OCI-LY3 (cell line): ENCODE data around the gene TMC6.
A peak's percentile ranks its signal among the peaks of the same experiment; 100 is the strongest.

Experiments
- H2AFZ ChIP-seq: fragments of 200-600, 300-600 bp; shearing (Covaris generic); 2 replicates; pipeline ENCODE4 v1.6.0; 2014; ENCODE audit warnings: antibody characterized with exemption, low read depth, low read length
- H3K27ac ChIP-seq: fragments of 200-600, 300-600 bp; sonication (generic); 2 replicates; pipeline ENCODE4 v1.5.1; 2014; ENCODE audit warnings: mild to moderate bottlenecking, low read length, moderate library complexity, mixed read lengths
- H3K27me3 ChIP-seq: fragments of 200-600, 300-600 bp; sonication (generic); 2 replicates; pipeline ENCODE4 v1.6.1; 2014; ENCODE audit warnings: low read depth, low read length, mixed read lengths
- H3K36me3 ChIP-seq: fragments of 200-600, 300-600 bp; sonication (generic); replicated peaks from 2 replicates; pipeline ENCODE3; 2014; ENCODE audit warnings: low read depth, low read length, mixed read lengths
- H3K4me1 ChIP-seq: fragments of 300-600, 200-600 bp; sonication (generic); 2 replicates; pipeline ENCODE4 v1.6.1; 2014; ENCODE audit warnings: low read length, mixed read lengths
- H3K4me2 ChIP-seq: fragments of 200-600, 300-600 bp; sonication (generic); 2 replicates; pipeline ENCODE4 v1.6.1; 2014; ENCODE audit warnings: low read length, mixed read lengths
- H3K4me3 ChIP-seq: fragments of 300-600, 200-600 bp; sonication (generic); 2 replicates; pipeline ENCODE4 v1.5.1; 2014; ENCODE audit warnings: antibody characterized with exemption, mild to moderate bottlenecking, low read length, moderate library complexity
- H3K79me2 ChIP-seq: fragments of 300-600, 200-600 bp; shearing (Covaris generic); 2 replicates; pipeline ENCODE4 v1.6.1; 2014; ENCODE audit warnings: mild to moderate bottlenecking, low read length, mixed read lengths
- H3K9ac ChIP-seq: fragments of 300-600, 200-600 bp; shearing (Covaris generic); 2 replicates; pipeline ENCODE4 v1.6.0; 2014; ENCODE audit warnings: mild to moderate bottlenecking, low read length, moderate library complexity
- H3K9me3 ChIP-seq: fragments of 200-600, 300-600 bp; shearing (Covaris generic); 2 replicates; pipeline ENCODE4 v1.6.1; 2014; ENCODE audit warnings: low read length, mixed read lengths; ENCODE audit not compliant: insufficient read depth
- H4K20me1 ChIP-seq: fragments of 200-600, 300-600 bp; sonication (generic); 2 replicates; pipeline ENCODE4 v1.6.1; 2016; ENCODE audit warnings: low read length, mixed read lengths; ENCODE audit not compliant: insufficient read depth
- EZH2phosphoT487 ChIP-seq: fragments of 200-600 bp; shearing (Covaris generic); IDR thresholded peaks from 2 replicates; pipeline ENCODE4 v1.6.1; 2018; ENCODE audit warnings: antibody characterized with exemption, mixed run types, low read depth
- TF ChIP-seq, protein P1 (sequence below): fragments of 200-600, 300-600 bp; sonication (generic); IDR thresholded peaks from 2 replicates; pipeline ENCODE4 v1.5.1; 2014; ENCODE audit warnings: antibody characterized with exemption, low read length, low read depth

TMC6 gene

DNA sequence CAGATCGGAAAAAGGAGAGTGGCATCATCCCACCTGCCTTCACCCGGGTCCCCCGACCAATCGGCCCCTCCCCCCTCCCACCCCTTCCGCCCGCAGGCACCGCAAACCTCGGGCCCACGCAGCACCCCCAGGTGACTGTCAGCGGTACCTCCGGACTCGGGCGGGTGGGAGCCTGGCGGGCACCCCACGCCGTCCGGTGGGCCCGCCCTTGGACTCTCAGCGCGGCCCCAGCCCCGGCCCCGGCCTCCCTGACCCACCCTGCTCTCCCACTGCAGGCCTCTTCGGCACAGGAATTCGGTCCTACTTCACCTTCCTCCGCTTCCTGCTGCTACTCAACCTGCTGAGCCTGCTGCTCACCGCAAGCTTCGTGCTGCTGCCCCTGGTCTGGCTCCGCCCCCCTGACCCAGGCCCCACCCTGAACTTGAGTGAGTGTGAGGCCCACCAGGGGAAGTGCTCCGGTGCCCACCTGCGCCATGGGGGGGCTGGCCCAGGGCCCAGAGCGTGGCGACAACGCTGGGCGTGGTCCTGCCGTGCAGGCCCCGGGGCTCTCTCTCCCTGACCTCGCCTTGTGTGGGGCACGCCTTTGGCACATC lies 3.6 kb upstream of the TMC6 start:
- Histone ChIP-seq H3K36me3 (peaks cover 7% of the 10 kb centered on the region), H3K79me2 (peaks cover 19% of the 10 kb centered on the region), H3K9ac (peak overlapping the region; percentile 75), H4K20me1 (no peaks in the 10 kb centered on the region), H3K9me3 (no peaks in the 10 kb centered on the region), H3K4me2 (peak overlapping the region; percentile 96), H3K27ac (peak overlapping the region; percentile 39), H3K4me3 (peak overlapping the region; percentile 91), H2AFZ (no peak overlapping the region), H3K4me1 (peaks cover 61% of the 10 kb centered on the region), H3K27me3 (no peaks in the 10 kb centered on the region)
- TF ChIP-seq, protein P1, sequence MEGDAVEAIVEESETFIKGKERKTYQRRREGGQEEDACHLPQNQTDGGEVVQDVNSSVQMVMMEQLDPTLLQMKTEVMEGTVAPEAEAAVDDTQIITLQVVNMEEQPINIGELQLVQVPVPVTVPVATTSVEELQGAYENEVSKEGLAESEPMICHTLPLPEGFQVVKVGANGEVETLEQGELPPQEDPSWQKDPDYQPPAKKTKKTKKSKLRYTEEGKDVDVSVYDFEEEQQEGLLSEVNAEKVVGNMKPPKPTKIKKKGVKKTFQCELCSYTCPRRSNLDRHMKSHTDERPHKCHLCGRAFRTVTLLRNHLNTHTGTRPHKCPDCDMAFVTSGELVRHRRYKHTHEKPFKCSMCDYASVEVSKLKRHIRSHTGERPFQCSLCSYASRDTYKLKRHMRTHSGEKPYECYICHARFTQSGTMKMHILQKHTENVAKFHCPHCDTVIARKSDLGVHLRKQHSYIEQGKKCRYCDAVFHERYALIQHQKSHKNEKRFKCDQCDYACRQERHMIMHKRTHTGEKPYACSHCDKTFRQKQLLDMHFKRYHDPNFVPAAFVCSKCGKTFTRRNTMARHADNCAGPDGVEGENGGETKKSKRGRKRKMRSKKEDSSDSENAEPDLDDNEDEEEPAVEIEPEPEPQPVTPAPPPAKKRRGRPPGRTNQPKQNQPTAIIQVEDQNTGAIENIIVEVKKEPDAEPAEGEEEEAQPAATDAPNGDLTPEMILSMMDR = no peak
- TF ChIP-seq EZH2phosphoT487 = no peak

DNA sequence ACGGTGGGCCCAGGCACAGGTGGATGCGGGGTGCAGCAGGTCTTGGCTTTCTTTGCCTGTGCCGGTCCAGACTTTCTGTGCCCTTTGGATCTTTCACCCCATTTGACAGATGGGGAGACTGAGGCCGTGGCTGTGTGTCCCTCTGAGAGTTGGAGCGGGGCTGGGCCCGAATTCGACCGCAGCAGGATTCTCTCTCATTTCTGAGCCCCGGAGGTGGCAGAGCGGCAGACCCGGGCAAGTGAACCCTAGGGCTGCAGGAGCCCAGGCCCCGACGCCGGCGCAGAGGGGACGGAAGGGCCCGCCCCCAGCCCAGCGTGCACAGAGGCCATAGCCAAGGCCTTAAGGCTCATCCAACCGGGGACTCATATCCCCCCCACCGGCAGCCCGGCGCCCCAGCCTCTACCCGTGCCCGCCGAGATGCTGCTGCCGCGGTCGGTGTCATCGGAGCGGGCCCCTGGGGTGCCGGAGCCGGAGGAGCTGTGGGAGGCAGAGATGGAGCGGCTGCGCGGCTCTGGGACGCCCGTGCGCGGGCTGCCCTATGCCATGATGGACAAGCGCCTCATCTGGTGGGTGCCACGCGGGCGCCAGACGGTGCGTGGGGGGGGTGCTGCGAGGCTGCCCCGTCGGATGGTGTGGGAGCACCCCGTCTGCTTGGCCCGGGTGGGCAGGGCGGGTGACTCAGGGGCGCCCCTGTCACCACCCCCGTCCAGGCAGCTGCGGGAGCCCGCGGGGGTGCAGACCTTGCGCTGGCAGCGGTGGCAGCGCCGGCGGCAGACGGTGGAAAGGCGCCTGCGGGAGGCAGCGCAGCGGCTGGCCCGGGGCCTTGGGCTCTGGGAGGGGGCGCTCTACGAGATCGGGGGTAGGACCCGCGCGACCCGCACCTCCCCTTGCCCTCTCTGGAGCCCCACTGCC lies 2.9 kb upstream of the TMC6 start:
- H4K20me1 ChIP-seq = no peaks in the 10 kb centered on the region
- H3K4me1 ChIP-seq = peaks cover 63% of the 10 kb centered on the region

DNA sequence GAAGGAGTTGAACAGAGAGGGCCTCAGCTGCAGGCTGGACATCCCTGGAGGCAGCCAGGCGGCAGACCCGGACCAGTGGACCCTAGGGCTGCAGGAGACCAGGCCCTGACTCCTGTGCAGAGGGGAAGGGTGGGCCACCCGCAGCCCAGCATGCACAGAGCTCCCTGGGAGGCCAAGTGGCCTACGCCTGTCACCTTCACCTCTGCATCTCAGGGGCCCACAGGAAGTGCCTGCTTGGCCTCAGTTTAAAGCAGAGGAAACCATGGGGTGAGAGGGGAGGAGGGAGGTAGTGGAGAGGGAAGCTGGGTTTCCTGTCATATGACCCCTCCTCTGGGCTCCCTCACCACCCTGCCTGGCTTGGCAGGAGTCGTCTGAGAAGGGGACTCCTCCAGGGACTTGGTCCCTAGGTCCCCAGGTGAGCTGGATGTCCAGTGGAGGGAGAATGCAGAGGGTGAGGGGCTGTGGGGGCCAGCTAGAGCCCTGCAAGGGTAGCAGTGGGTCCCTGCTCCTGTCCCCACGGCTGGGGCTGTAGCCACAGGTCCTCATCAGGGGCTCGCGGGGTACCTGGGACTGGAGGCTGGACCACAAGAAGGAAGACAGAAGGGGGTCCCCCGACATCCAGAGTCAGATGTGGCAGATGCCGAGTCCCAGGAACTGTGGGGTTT lies 2.0 kb upstream of the TMC6 start, which contains the start of gene TMC8:
Gene TMC8, plus strand, starts transcription at position 335 of the 665 bp plus-strand sequence. CDS start 818 bp downstream, outside the sequence.
- Histone ChIP-seq H3K79me2 (peaks cover 34% of the 10 kb centered on the region), H4K20me1 (no peaks in the 10 kb centered on the region), H3K4me3 (peak within 1 kb of the TSS; percentile 91), H3K27me3 (no peaks in the 10 kb centered on the region), H3K4me1 (peaks cover 72% of the 10 kb centered on the region), H2AFZ (no peak within 1 kb of the TSS), H3K9ac (peak within 1 kb of the TSS; percentile 75), H3K27ac (peak within 1 kb of the TSS; percentile 69), H3K9me3 (no peaks in the 10 kb centered on the region), H3K4me2 (peak within 1 kb of the TSS; percentile 96), H3K36me3 (peaks cover 7% of the 10 kb centered on the region)
- no peak for TF ChIP-seq EZH2phosphoT487

More for the DNA sequence above, 2.9 kb upstream of the TMC6 start:
- Histone ChIP-seq H3K36me3 (peaks cover 7% of the 10 kb centered on the region), H3K9me3 (no peaks in the 10 kb centered on the region), H3K9ac (peak overlapping the region; percentile 75), H3K4me3 (peak overlapping the region; percentile 91), H2AFZ (no peak overlapping the region), H3K27me3 (no peaks in the 10 kb centered on the region), H3K4me2 (peak overlapping the region; percentile 96), H3K79me2 (peaks cover 27% of the 10 kb centered on the region), H3K27ac (peak overlapping the region; percentile 69)
- no peak for TF ChIP-seq EZH2phosphoT487
- TF ChIP-seq, protein P1 = peak; percentile 4; the same call in 1 of the 2 replicates

DNA sequence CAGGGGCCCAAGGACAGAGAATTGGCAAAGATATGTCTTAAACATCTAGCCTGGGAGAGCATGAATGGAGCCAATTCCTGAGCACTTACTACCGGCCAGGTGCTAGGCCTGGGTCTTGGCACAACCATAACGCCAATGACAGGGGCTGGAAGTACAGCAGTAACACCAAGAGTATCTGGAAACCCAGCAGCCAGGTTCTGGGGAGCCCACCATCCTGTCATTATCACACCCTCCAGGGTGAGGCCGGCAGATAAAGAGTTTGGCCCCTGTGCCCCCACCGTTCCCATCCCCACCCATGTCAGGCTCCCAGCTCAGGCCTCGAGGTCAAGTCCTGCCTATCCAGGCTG lies 1.5 kb upstream of the TMC6 start:
- Histone ChIP-seq H2AFZ (no peak overlapping the region), H3K27ac (peak overlapping the region; percentile 69), H4K20me1 (no peaks in the 10 kb centered on the region), H3K36me3 (peaks cover 4% of the 10 kb centered on the region), H3K9me3 (no peaks in the 10 kb centered on the region), H3K79me2 (peaks cover 34% of the 10 kb centered on the region), H3K4me2 (peak overlapping the region; percentile 96), H3K4me3 (peak overlapping the region; percentile 91), H3K9ac (peak overlapping the region; percentile 75), H3K4me1 (peaks cover 77% of the 10 kb centered on the region), H3K27me3 (no peaks in the 10 kb centered on the region)
- no peak for TF ChIP-seq EZH2phosphoT487
